Stimulated activated CD8-positive, alpha-beta memory T cell treated with anti-CD3 and anti-CD28 coated beads, Interleukin-4, amount 100 ng/mL, for 4 hours (primary cell): ENCODE measurements around the gene ANO1.

Experiments used
- DNase-seq, 2 donors: peaks; one replicate each; pipeline ENCODE4 v3.0.0-alpha.2; 2020; ENCODE audit warnings: low read depth in 2 of 2, low spot score in 1 of 2

Gene ANO1

DNA sequence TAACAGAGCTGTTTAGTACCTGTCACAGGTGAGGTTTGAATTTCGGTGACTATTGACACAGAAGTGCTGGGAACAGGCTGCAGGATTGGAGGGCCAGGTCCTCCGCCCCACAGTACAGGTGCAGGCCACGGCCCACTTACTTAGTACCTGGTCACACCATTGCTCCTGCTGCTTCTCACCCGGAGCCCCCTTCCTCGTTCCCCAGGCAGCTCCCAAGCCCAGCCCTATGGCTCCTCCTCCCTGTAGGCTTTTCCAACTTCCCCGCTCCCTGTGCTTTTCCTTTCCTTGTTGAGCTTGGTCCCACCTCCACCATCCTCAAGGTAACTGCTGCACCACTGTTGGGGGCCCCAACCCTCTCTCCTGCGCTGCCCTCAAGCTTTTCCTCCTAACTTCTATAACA is 27.9 kb upstream of the ANO1 start:
- no peak for DNase-seq

DNA sequence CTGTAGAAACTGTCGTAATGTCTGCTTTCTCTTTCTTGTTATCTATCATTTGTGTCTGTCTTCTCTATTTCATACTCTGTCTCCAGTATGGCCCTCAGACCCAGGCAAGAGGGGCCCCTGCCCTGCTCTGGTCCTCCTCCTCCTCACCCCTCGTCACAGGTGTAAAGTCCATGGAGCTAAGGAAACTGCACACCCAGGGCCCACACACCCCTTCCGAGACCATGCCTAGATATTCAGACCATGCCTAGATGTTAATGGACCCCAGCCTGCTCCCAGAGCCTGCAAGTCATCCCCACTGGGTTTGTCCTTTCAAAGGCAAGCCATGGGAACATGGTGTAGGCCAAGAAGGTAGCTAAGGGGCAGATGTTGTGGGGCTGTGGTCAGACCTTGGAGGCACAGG is 24.1 kb upstream of the ANO1 start:
- no peak for DNase-seq

DNA sequence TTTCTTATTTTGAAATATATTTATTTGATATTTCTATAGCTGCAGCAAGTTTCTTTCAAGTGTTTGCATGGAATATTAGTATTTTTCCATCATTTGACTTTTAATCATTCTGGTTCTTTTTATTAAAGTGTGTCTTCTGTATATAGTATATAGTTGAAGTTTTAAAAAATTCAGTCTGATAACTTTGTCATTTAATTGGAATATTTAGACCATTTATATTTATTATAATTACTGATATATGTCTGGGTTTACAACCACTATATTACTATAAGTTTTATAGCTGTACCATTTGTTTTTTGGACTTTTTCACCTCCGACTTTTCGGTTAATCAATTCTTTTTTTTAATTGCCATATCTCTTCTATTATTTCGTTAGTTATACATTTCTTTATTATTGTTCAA is 22.7 kb upstream of the ANO1 start:
- DNase-seq: no peak

DNA sequence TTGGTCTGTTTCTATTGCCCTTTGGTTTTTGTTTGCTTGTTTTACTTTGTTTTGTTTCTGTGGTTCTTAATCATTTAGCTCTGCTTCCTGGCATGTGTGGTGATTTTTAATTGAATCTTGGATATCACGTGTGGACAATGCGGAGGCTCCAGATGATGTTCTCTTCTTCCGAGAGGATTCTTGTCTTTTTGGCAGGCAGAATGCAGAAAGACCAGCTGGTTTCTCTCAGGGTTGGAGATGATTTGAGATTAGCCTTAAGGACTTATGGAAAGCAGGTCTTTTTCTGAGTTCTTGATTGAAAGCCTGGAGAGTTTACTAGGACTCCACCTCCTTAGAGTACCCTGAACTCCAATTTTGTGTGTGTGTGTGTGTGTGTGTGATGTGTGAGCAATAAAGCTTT is 21.0 kb upstream of the ANO1 start:
- DNase-seq: no peak

DNA sequence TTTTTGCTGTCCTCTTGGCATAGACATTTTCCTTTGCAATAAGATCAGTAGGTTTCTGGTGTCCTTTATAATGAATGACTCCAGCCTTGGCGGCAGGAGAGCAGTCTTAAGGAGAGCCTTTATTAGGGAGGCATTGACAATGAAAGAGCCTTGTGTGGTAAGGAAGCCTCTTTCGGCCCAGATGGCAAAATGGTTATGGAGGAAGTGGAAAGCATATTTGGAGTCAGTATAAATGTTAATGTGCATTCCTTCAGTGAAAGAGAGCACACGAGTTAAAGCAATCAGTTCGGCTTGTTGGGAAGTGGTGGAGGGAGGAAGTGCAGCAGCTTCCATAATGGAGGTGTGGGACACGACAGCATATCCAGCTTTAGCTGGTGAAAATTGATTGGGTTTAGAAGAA is 18.1 kb upstream of the ANO1 start:
- DNase-seq: no peak

DNA sequence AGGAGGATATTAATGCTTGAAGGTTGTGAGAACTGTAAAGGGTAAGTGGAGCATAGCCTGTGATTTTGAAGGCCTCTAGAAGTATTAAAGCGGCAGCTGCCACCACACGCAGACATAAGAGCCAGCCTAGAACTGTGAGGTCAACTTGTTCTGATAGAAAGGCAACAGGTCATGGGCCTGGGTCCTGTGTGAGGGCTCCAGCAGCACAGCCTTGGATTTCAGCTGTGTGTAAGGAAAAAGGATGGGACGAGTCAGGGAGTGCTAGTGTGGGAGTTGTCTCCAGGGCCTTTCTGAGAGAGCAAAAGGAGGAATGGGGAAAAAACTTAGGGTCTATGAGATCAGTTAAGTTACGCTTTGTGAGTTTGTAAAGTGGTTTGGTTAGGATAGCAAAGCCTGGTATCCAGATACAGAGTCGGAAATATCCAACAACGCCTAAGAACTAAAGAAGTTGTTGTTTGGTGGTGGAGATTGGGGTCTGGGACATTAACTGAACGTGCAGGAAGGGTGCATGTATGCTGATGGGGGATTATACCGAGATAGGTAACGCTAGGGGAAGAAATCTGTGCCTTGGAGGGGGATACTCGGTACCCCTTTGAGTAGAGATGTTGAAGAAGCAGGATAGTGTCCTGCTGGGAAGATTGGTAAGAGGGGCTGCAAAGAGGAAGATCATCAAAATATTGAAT is 17.4 kb upstream of the ANO1 start:
- DNase-seq: no peak

DNA sequence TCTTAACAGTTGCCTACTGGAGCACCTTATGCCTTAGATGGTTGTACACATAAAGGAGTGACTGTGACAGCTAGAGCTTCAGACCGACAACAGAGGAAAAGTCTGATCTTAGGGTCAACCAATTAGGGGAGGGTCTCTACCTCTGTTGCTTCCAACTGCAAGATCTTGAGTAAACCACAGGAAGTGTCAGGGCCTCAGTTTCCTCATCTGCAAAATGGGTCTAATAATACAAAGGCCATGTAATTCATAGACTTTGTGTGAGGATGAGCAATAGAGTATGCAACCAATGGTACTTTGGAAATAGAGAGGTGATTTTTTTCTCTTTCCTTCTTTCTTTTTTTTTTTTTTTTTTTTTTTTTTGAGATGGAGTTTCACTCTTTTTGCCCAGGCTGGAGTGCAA is 16.4 kb upstream of the ANO1 start:
- DNase-seq: no peak

DNA sequence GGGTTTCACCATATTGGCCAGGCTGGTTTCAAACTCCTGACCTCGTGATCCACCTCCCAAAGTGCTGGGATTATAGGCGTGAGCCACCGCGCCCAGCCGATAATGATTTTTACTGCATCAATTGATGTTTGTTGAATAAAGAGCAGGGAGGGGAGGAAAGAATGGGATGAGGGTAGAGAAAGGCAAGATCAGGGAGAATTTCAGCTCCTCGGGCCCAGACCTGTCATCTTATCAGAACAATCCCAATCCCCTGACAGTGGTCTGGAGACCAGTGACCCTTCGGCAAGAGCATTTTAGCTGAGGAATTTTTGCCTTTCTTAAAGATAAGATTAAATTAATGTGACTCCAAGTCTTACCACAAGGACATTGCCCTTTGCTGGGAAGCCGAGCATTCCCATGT is 15.0 kb upstream of the ANO1 start:
- DNase-seq: no peak

DNA sequence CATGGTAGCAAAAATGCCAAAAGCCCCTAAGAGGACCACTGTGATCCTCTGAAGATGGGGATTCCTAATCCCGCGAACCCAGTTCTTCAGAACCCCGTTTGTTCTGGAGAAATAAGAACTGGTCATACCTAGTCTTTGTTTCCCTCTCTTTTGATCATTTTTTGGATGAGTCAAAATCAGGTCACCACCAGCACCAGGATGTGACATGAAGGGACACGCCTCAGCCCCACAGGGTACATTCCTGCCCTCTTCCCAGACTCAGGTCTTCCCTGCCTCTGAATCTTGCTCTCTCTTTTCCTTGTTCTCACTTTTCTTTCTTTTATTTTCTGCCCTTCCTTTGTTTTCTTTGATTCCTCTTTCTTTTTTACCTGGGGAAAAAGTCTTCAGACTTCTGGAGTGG is 14.6 kb upstream of the ANO1 start:
- no peak for DNase-seq

DNA sequence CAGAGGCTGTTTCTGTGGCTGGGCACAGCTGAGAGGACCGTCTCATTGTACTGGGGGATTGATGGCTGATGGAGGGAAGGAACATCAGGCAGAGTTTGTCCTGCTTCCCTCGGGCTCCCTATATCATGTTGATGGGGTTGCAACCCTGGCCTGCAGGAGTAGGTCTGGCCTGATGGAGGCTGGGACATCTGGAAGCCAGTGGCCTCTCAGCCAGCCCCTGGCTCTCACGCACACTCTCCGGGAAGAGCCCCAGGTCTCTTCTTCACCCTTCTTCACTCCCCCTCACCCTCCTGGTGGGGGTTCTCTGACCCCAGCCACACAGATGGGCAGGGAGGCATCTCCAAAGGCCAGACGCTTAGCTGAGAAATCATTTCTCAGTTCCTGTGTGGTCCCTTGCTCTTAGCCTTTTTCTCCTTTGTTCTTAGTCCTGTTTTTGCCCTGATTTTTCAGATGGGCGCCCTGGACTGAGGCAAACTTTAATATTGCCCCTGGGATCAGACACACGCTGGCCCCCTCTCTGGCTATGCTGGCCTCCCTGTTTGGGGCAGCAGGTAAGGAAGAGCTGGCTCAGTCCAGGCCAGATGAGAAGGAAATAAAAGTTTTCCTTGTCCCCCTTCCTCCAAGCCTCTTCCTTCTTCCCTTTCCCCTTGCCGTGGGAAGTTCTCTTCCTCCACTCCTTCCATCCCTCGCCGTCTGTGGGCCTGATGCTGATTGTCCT is 13.9 kb upstream of the ANO1 start:
- no peak for DNase-seq

DNA sequence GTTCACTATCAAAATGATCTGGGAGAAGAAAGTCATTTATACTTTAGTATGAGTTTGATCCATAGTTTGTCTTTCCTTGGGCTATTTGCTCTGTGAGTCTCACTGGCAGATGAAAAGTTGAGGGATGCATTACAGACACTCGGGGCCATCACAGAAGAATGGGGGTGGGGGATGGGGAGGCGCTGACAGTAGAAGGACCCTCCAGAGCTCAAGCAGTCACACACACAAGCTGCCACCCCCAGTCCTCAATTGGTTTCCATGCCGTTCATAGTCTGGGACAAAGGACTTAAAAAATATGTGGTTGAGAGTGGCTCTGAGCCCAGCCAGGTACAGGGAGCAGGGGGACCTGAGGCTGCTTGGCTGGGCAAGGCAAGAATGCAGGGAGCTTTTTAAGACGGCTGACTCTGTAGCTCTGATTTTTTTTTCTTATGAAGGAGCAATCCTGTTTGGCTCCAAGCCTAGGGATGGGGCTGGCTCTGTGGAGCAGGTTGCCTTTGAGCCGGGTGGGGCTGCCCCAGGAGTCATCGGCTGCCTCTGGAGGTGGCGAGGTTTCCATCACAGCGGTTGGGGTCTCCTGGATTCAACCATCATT is 13.3 kb upstream of the ANO1 start:
- no peak for DNase-seq

DNA sequence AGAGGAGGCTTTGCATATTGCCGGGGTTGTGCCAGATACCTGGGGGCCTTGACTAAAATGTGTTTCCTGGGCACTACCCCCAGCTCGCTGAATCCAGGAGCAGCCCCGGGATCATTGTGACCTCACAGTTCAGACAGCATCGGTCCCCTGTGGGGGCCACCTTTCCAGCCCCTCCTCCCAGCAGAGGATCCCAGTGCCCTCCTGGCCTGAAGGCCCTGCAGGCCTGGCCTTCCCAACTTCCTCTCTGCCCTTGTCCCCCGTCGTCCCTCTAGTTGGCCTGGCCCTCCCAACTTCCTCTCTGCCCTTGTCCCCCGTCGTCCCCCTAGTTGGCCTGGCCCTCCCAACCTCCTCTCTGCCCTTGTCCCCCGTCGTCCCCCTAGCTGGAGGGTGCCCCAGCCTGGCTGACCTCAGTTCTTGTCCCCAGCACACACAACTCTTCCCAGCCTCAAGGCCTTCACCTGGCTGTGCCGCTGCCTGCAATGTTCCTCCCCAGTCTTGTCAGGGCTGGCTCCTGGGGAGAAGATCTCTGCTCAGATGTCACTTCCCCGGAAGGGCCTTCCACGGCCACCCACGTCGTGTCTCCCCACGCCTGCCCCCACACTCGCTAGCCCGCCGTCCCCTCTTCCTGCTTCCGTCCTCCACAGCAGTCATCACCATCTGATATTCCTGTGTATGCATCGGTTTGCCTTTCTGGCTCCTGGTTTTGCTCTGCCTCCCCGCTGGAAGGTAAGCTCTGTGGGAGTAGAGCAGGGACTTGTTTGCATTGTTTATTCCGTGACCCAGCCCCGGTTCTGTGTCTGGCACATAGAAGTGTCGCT is 12.6 kb upstream of the ANO1 start:
- no peak for DNase-seq

DNA sequence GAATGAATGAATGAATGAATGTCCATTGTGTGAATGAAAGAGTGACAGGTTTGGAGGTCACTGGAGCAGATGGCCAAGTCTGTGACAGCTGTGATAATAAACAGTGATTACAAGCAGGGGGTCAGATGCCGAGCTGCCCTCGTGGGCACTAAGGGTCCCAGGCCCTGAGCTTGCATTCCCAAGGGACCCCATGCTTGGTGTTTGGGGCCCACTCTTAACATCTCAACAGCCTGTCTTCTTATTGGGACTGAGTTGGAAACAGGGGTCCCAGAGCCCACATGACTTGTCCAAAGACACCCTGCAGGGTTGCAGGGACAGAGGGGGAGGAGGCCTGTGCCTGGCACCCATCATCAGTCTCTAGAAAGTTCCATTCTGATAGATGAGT is 12.0 kb upstream of the ANO1 start:
- DNase-seq: no peak

DNA sequence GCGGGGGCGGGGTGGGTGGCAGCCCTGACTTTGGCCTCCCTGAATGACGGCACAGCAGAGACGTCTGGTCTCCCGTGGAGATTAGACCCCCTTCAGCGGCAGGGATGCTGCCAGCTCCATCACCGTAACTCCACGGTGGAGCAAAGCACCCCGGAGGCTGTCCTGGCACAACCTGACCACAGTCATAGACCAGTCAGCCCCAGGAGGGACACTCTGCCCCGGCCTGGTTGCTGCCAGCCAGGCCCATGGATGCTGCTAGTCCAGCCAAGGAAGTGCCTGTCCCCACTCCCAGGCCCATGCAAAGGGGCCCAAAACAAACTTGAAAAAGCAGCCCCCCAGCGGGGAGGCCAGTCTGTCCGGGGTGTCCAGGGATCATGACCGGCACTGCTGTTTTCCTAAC is 11.5 kb upstream of the ANO1 start:
- DNase-seq: no peak

DNA sequence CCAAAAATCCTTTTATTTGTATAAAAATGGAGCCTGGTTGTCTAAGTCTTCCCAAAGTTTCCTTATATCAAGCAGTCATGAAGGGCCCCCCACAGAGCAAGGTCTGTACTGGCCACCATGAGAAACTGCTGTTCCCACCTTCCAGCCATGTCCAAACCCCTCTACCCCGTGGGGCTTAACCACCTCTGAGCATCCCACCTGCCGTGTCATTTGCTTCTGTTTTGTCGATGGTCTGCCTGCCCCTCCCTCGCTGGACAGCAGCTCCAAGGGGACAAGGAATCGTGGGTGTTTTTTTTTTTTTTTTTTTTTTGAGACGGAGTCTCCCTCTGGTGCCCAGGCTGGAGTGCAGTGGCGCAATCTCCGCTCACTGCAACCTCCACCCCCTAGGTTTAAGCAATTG is 11.1 kb upstream of the ANO1 start:
- no peak for DNase-seq

DNA sequence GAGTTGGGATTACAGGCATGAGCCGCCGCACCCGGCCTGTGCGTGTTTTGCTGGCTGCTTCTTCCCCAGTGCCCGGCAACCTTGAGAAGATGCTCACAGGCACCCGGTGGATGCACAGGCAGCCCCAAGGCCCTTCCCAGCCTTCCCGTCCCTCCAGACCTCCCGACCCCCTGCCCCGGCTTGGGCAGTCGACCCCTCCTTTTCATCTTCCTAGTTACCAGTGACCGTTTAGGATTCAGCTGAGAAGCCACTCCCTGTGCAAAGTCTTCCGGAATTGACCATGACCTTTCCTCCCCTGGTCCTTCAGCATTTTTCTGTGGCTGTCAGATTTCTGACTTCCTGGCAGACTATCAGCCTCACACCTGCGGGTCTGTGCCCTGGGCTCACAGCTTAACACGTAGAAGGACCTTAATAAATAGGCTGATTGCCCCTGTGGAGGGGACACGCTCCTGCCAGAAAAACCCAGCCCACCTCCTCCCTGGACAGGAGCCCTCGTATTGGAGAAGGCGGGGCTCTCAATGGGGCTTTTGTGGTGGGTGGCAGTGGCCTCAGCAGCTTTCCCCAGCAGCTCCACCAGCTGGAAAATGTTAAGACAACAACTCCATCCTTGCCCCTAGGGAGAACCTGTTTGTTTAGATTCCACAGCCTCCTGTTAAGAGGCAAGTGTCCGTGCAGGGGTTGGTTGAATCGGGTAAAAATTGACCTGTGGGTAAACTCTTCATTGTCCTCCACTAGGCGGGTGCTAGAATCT is 10.4 kb upstream of the ANO1 start:
- no peak for DNase-seq

DNA sequence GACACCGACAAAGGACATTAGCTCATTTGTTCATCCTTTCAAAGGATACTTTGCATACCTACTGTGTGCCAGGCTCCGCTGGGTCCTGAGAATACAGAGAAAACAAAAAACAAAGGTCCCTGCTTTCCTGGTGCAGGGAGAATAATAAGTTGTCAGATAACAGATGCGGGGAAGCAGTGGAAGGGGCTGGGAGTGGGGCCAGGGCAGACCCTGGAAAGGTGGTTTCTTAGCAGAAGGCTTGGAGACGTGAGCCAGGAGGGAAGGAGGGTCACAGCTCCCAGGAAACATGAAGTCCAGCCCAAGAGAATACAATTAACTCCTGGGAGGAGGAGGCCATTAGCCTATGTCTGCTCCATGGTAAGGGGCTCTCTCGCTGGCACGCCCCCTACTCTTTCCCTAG is 9.8 kb upstream of the ANO1 start:
- no peak for DNase-seq

DNA sequence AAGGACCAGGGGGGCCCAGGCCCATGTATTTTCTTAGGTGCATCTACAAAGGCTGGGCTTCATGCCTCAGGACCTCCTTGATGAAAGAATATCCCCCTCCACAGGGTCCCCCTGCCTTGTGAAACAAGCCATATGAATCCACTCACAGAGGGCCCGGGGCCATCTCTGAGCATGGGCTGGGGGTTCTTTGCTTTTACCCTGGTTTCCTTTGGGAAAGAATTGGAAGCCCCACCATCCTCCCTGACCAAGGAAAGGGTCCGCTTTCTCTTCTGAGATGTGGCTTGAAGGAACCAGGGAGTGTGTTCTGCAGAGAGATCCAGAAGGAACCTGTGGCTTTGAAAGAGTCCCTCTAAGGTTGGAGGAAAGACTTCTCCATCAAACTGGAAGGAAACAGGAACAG is 9.2 kb upstream of the ANO1 start:
- no peak for DNase-seq

DNA sequence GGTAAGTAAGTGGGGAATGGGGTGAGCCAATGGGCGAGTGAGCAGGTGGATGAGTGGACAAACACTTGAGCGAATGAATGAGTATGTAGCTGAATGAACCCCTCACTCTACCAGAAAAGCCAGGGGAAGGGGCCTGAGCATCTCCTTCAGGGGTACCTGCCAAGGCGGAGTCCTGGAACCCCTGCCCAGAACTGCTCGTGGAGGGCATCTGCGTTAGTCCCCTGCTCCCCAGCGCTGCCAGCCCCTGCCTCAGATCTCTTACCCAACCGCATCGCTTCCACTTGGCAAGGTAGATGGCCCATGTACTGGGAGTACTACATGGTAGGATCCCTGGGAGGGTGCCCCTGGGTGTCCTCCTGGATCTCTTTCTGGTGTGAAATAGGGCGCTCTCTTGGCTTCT is 7.4 kb upstream of the ANO1 start:
- DNase-seq: no peak

DNA sequence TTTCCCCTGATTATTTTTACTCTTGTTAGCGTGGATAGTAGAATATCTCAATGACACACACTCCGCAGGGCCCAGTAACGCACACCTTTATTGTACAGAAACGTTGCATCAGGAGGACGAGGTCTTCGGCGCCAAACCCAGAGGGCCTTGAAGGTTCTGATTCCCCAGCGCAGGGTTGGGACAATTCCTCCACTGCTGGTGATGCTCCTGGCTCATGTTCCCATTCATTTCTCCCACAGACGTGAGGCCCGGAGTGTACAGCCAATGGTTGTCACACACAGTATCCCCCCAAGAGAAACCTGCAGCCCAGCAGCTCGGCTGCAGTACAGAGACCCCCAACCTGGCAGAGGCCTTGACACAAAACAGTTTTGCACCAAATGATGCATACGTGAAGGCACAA is 6.1 kb upstream of the ANO1 start:
- DNase-seq: no peak

DNA sequence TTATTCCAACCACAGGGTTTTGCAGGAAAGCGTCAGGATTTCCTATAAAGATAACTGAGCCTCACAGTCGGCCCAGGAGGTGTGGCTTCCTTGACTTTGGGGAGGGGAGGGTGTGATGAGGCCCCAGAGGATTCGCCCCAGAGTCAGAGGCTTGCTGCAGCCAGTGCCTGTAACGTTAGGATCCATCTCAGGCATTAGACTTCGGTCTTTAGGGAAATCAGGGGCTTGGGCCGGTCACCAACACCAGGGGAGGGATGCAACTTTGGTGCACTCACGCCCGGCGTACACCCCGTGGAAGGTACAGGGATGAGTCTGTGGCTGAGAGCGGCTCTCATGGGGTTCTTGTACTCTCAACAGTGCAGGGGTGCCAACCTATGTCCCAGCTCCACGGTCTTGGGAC is 5.7 kb upstream of the ANO1 start:
- no peak for DNase-seq
